RCC 7860 (cell line): ENCODE data around the gene ZNF74.
"Not testable (repeated sequence)": the region's sequence is repeated elsewhere in the genome, so short reads cannot be mapped to it uniquely, and the experiment has no call there.

Experiments used
- DNase-seq: peaks from one replicate; pipeline ENCODE4 v3.0.0-alpha.2; 2015; ENCODE audit warnings: low spot score
- FAIRE-seq: peaks from 2 replicates; lab custom pipeline; 2012; peaks lifted over from hg19 to GRCh38; lab: Jason Lieb, UNC

ZNF74 gene

GRCh38 chr22:20374130-20374529 lies 19.8 kb upstream of the ZNF74 start:
- DNase-seq, FAIRE-seq: not testable (repeated sequence)

- not testable (repeated sequence) for DNase-seq, FAIRE-seq
These were observed 17.7 kb upstream of the ZNF74 start for GRCh38 chr22:20376281-20376680.

GRCh38 chr22:20376983-20377382 lies 17.0 kb upstream of the ZNF74 start:
- DNase-seq, FAIRE-seq: not testable (repeated sequence)

GRCh38 chr22:20378110-20378509 lies 15.8 kb upstream of the ZNF74 start:
- no peak for DNase-seq

GRCh38 chr22:20378684-20379083 lies 15.3 kb upstream of the ZNF74 start:
- not testable (repeated sequence) for DNase-seq, FAIRE-seq

More at GRCh38 chr22:20378110-20378509, 15.8 kb upstream of the ZNF74 start:
- no peak for FAIRE-seq

- FAIRE-seq (no peak), DNase-seq (no peak)
These were observed 13.5 kb upstream of the ZNF74 start for GRCh38 chr22:20380486-20380885.

GRCh38 chr22:20383538-20383937 lies 10.4 kb upstream of the ZNF74 start:
- DNase-seq (no peak), FAIRE-seq (no peak)

GRCh38 chr22:20384171-20384570 lies 9.8 kb upstream of the ZNF74 start:
- DNase-seq (no peak), FAIRE-seq (no peak)

- DNase-seq: no peak
- FAIRE-seq: no peak
These were observed 9.1 kb upstream of the ZNF74 start for GRCh38 chr22:20384865-20385264.

- FAIRE-seq: no peak
- DNase-seq: no peak
These were observed 7.6 kb upstream of the ZNF74 start for GRCh38 chr22:20386336-20386735.

- DNase-seq: no peak
- no peak for FAIRE-seq
These were observed 7.0 kb upstream of the ZNF74 start for GRCh38 chr22:20386972-20387371.

- DNase-seq (no peak), FAIRE-seq (no peak)
These were observed 5.8 kb upstream of the ZNF74 start for GRCh38 chr22:20388200-20388599.

- FAIRE-seq: no peak
These were observed 4.7 kb upstream of the ZNF74 start for GRCh38 chr22:20389288-20389687.

GRCh38 chr22:20390394-20390907 lies 3.5 kb upstream of the ZNF74 start:
- DNase-seq (no peak), FAIRE-seq (no peak)

More at GRCh38 chr22:20389288-20389687, 4.7 kb upstream of the ZNF74 start:
- DNase-seq: no peak

- DNase-seq (no peak), FAIRE-seq (no peak)
These were observed 2.7 kb upstream of the ZNF74 start for GRCh38 chr22:20391222-20391621.

GRCh38 chr22:20392365-20392881 lies 1.5 kb upstream of the ZNF74 start:
- FAIRE-seq: not testable (repeated sequence)

GRCh38 chr22:20392983-20393704 lies 807 bp upstream of the ZNF74 start:
- FAIRE-seq: no peak
- no peak for DNase-seq

More at GRCh38 chr22:20392365-20392881, 1.5 kb upstream of the ZNF74 start:
- DNase-seq: not testable (repeated sequence)

GRCh38 chr22:20395181-20395906 lies 1.4 kb downstream of the ZNF74 start:
- DNase-seq: no peak
- no peak for FAIRE-seq

GRCh38 chr22:20395907-20396287 lies 1.9 kb downstream of the ZNF74 start:
- FAIRE-seq: no peak
- no peak for DNase-seq

GRCh38 chr22:20396639-20397038 lies 2.7 kb downstream of the ZNF74 start:
- FAIRE-seq: no peak
- no peak for DNase-seq

- FAIRE-seq: no peak
These were observed 3.5 kb downstream of the ZNF74 start for GRCh38 chr22:20397498-20397897.

GRCh38 chr22:20398420-20398819 lies 4.5 kb downstream of the ZNF74 start:
- no peak for FAIRE-seq

More at GRCh38 chr22:20397498-20397897, 3.5 kb downstream of the ZNF74 start:
- DNase-seq: no peak

More at GRCh38 chr22:20398420-20398819, 4.5 kb downstream of the ZNF74 start:
- DNase-seq: no peak
